RWPE1 (cell line): ENCODE measurements around the gene FOLR2.

Source experiments
- CTCF ChIA-PET: fragments of 350-600 bp; sonication (Branson Sonifier 250); formaldehyde crosslinking; extraction: SDS; loops from one replicate; lab custom pipeline; 2021; lab: Yijun Ruan, JAX
- POLR2A ChIA-PET: fragments of 400-600 bp; formaldehyde crosslinking; extraction: SDS; loops from one replicate; lab custom pipeline; 2020; ENCODE audit warnings: antibody characterized with exemption; ENCODE audit not compliant: low non-redundant PET; lab: Yijun Ruan, JAX
- DNase-seq: peaks from one replicate; pipeline ENCODE4 v3.0.0; 2012; ENCODE audit warnings: low spot score
- H3K27ac ChIP-seq: fragments of 450-650 bp; 2 replicates; pipeline ENCODE4 v1.5.1; 2017
- TF ChIP-seq, protein P1 (sequence below): fragments of 450-650 bp; conservative IDR thresholded peaks from 2 replicates; pipeline ENCODE4 v1.5.1; 2017; ENCODE audit warnings: low read depth, mild to moderate bottlenecking

The FOLR2 gene

DNA sequence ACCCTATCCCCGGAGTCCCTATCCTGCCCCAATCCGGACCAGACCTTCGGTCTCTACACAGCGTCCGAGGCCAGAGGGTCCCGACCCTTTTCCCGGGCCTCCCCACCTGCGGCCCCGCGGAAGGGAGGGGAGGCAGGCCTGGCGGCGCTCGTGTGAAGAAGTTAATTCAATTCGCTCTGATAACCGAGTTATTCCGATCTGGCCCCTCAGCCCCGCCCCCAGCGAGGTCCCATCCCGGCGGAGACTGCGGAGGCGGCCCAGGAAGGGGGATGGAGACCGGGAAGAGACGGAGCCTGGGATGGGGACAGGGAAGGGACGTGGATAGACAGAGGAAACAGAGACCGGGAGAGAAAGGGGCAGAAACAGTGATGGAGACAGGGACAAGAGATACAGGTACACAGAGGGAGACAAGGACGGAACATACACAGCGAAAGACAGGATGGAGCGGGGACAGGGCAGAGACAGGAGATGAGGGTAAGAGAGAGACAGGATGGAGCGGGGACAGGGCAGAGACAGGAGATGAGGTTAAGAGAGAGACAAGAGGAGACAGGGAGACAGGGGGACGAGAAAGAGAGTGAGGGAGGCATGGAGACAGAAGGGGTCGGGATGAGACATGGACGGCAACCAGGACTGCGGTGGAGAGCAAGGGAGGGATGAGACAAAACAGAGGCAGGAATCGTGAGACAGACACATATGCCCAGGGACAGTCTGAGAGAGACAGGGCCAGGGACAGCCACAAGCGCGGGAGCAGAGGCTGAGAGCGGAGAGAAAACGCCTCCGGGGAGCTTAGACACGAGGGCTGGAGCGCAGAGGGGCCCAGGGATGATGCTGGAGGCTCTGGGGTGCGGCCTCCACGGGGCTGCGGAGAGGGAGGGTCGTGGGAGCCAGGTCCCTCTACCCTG is 28.0 kb downstream of the FOLR2 start:
- no peak overlapping the region for H3K27ac ChIP-seq
- POLR2A ChIA-PET: no interaction called here
- no peak for DNase-seq
- CTCF ChIA-PET: no interaction called here
- TF ChIP-seq, protein P1, sequence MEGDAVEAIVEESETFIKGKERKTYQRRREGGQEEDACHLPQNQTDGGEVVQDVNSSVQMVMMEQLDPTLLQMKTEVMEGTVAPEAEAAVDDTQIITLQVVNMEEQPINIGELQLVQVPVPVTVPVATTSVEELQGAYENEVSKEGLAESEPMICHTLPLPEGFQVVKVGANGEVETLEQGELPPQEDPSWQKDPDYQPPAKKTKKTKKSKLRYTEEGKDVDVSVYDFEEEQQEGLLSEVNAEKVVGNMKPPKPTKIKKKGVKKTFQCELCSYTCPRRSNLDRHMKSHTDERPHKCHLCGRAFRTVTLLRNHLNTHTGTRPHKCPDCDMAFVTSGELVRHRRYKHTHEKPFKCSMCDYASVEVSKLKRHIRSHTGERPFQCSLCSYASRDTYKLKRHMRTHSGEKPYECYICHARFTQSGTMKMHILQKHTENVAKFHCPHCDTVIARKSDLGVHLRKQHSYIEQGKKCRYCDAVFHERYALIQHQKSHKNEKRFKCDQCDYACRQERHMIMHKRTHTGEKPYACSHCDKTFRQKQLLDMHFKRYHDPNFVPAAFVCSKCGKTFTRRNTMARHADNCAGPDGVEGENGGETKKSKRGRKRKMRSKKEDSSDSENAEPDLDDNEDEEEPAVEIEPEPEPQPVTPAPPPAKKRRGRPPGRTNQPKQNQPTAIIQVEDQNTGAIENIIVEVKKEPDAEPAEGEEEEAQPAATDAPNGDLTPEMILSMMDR: no peak

DNA sequence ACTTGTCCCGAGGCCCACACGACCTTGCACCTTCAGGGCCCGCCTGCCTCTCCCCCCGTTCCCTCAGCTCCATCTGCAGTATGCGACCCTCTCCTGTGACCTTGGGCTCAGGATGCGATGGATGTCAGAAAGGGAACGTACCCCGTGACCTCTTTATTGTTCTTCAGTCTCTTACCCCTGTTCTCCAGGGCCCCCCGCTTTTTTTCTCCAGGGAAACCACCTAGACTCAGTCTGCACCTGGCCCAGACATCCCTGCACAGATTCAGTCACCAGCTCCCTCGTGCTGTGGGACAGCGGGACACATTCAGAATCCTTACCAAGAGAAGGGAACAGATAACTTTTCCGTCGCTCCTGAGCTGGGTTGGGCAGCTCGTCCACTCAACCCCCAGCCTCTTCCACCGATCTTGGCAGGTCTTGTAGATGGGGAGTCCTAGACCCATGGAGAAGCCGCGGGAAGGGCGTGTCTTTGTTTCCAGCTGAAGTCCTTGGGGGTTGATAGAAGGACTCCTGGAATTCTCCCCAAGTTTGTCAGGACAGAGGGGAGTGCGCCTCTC is 28.7 kb downstream of the FOLR2 start:
- ChIA-PET CTCF (interaction anchor here (0.6 kb wide), 1 partner anchor 45 kb away, joined by 3 read pairs; no protein-coding TSS in a partner anchor), POLR2A (no interaction called here)
- TF ChIP-seq, protein P1: no peak
- DNase-seq: no peak
- no peak overlapping the region for H3K27ac ChIP-seq

DNA sequence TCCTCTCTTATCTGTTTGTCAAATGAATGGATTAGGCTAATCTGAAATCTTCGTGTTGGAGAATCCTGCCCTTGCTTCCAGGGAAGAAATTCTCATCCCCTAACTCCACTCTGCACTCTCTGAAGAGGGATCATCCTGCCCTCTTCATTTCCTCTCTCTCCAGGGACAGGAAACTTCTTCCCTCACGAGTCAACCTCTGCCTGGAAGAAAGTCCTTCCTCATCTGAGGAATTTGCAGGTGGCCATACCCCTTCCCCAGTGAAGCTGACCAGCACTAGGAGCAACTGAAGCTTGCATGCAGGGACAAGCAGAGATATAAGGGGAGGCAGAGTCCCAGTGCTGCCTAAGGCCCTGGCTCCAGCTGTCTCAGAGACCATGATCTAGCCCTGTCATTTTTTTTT is 31.0 kb downstream of the FOLR2 start:
- DNase-seq: no peak
- ChIA-PET CTCF (interaction anchor here (1.3 kb wide), 1 partner anchor 167 kb away, joined by 4 read pairs; no protein-coding TSS in a partner anchor), POLR2A (no interaction called here)
- no peak overlapping the region for H3K27ac ChIP-seq
- TF ChIP-seq, protein P1: no peak

DNA sequence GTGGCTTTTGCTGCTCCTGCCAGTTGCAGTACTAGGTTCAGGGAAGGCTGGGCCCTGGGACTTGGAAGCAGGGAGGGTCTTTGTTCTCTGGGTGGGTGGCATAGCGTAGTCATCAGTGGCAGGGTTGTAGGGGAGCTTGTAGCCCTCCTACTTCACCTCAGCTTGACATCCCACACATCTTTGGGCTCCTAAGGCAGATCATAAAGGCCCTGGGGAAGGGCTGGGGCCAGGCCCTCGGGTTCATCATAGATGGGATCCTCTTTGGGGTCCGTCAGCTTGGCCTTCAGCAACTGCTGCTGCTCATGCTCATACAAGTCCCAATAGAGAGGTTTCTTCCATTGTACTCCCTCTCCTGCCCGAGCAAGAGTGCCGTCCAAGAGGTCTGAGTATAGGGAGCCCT is 33.4 kb downstream of the FOLR2 start:
- TF ChIP-seq, protein P1: no peak
- ChIA-PET CTCF (interaction anchor here (0.6 to 1.4 kb wide), 2 partner anchors 9 to 225 kb away, joined by 3 read pairs; no protein-coding TSS in a partner anchor), POLR2A (no interaction called here)
- no peak overlapping the region for H3K27ac ChIP-seq
- DNase-seq: no peak

DNA sequence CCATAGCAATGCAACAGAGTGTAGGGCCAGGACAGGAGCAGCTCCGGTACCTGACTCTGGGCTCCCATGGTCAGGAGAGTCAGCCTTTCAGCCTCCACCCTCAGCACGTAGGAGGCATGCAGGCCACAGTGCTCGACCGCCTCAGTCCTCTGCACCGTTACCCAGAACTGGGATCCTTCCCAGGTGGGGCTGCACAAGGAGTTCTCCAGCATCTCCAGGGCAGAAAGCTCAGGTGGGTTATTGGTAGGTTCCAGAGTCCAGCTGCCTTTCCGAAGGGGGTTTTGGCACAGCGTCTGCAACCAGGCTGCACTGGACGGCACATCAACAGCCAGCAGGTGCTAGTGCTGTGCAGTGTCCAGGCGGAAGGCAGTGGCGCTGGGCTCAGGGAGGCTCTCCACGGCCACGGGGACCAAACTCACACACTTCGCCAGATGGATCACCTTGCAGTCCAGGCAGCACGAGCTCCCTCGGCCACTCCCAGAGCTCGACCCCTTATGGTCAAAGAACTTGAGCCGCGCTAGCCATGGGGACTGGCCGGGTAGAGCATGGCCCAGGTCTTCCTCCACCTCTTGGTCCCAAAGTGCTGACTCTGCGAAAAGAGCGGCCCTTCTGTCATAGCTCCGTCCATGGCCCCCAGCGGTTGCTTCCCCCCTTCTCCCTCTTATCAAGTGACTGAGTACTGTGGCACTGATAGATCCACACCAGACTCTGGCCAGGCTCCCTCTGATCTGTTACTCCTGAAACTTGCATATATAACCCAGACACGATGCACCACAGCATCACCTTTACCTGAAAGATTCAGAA is 34.3 kb downstream of the FOLR2 start:
- no peak for DNase-seq
- POLR2A ChIA-PET: no interaction called here
- H3K27ac ChIP-seq: no peak overlapping the region
- CTCF ChIA-PET: interaction anchor here (1.4 kb wide), 1 partner anchor 226 kb away, joined by 3 read pairs; no protein-coding TSS in a partner anchor
- TF ChIP-seq, protein P1: no peak

DNA sequence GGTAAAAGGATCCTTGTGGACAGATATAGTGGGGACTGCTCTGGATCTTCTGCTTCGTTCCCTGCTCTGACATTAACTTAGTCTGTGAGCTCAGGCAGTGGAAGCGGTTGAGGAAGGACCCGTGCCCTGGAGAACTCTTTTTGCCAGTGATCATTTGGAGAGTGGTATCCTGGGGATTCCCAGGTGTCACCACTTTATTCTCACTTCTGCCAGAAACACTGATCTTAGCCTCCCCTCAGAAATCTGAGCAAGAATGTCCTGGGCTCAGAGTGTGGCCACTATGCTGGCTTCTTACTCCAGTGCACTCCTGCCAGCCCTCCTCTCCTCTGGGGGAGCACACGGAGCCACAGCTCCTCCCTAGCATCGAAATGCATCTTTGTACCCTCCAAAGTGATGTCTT is 35.0 kb downstream of the FOLR2 start:
- no peak overlapping the region for H3K27ac ChIP-seq
- CTCF ChIA-PET: interaction anchor here (0.6 kb wide), 1 partner anchor 68 kb away, joined by 4 read pairs; no protein-coding TSS in a partner anchor
- TF ChIP-seq, protein P1: no peak
- POLR2A ChIA-PET: no interaction called here
- no peak for DNase-seq
